ENCODE results near the gene MAP3K13. TPM values are rescaled to one million over a fixed set of nuclear protein-coding genes. Genes with fewer than 3 reads are reported as not detected.

The MAP3K13 gene
- total RNA-seq, 4 donors from 2014 or later = 12.8 to 44.9 (median 19.6) TPM

DNA sequence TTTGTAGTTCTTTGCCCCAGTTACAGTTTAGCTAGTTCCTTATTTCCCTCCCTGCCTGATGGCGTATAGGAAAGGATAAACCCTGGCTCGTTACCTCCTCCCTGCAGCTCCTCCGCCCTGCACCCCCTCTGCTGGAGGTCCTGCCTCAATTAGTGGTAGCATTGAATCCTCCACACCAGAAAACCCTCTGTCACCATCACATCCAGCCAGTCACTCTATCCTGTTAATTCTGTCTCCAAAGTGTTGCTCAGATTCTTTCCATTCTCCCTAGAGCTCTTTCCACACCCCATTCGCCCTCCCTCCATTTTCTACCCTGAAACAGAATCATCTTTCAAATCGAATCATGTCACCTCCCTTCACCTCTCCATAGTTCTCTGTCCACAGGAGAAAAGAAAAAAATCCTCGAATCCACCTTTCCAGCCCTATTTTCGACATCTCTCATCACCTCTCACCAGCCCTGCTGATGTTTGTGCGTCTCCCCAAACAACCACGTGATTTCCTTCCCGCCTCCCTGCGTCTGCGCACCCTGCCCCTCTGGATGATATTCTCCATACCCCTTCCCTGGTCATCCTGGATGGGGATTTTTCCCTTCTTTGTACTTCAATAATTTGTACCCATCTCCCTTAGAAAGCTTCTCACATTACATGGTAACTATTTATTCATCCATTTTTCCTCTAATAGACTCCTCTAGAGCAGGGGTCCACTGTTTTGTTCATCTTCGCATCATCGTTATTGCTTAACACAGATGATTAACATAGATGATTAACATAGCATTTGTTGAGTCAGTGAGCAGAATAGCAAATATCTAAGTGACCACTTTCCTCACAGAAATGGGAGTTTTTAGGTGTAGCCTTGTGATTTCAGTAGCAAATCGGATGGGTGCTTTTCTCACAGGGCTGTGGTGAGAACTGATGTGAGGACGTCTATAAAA, 37.1 kb downstream of the MAP3K13 start:
- intact Hi-C loops (cut with DNase I) = no loop called here
- H3K9me3 ChIP-seq = no peaks in the 10 kb centered on the region
- H3K4me3 ChIP-seq = no peak overlapping the region
- no peaks in the 10 kb centered on the region for H3K27me3 ChIP-seq
- H3K27ac ChIP-seq (replicated peaks in 1 of 4) = no peak overlapping the region
- 86% methylated on average over 16 of the region's 16 CpGs for WGBS
- TF ChIP-seq CTCF (IDR thresholded peaks at IDR 0.05) = no peak
- TF ChIP-seq EP300 (IDR thresholded peaks at IDR 0.05) = no peak
- no peak for TF ChIP-seq POLR2AphosphoS5 (IDR thresholded peaks at IDR 0.05)
- no peak for TF ChIP-seq POLR2A (IDR thresholded peaks at IDR 0.05; ENCODE audit: low read depth)
- H3K36me3 ChIP-seq = no peaks in the 10 kb centered on the region
- H3K4me1 ChIP-seq = peaks cover 0 to 22% (median 15%) of the 10 kb centered on the region in 4 donors
- DNase-seq (ENCODE audit: extremely low spot score) = peak; percentile 64

- H3K4me3 ChIP-seq = no peak overlapping the region
- 92% methylated on average over 1 of the region's 1 CpG for WGBS
- intact Hi-C loops (cut with DNase I) = no loop called here
- H3K9me3 ChIP-seq = no peaks in the 10 kb centered on the region
- peaks cover 0 to 22% (median 15%) of the 10 kb centered on the region in 4 donors for H3K4me1 ChIP-seq
- H3K27me3 ChIP-seq = no peaks in the 10 kb centered on the region
- no peak for TF ChIP-seq POLR2A (IDR thresholded peaks at IDR 0.05; ENCODE audit: low read depth)
- no peak for TF ChIP-seq POLR2AphosphoS5 (IDR thresholded peaks at IDR 0.05)
- no peak for TF ChIP-seq EP300 (IDR thresholded peaks at IDR 0.05)
- no peak for TF ChIP-seq CTCF (IDR thresholded peaks at IDR 0.05)
- no peak overlapping the region for H3K27ac ChIP-seq (replicated peaks in 1 of 4)
- H3K36me3 ChIP-seq = no peaks in the 10 kb centered on the region
- DNase-seq (ENCODE audit: extremely low spot score) = no peak
These were observed 37.9 kb downstream of the MAP3K13 start for GRCh38 chr3:185400866-185401265.

DNA sequence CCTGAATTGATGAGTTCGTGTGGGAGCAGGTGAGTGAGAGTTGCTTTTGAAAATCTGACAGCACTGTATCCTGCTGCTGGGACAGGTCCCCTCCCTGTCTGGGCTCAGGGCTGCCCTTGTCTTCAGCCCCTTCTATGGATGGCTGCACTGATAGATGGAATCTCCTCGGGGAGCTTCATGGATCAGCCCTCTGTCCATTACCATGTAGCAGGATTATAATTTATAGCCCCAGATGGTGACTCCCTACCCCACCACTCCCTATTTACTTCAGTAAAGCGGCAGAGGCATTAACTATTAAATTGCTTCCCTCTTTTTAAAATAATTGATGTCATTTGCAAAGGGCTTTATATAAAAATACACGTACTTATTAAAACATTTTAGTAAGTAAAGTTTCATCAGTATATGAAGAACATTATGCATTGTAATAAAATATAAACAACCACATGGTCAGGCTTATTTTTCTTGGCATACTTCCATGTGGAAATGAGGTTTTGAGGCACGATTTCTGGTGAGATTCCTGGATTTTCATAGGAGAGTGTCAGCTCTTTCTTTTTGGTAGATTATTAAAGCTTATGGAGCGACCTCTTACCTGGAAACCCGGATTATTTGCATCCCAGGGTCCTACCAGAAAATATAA, 38.5 kb downstream of the MAP3K13 start:
- 48% methylated on average over 7 of the region's 7 CpGs for WGBS
- no peak overlapping the region for H3K27ac ChIP-seq (replicated peaks in 1 of 4)
- intact Hi-C loops (cut with DNase I) = no loop called here
- DNase-seq (ENCODE audit: extremely low spot score) = peak; percentile 50
- H3K4me3 ChIP-seq = no peak overlapping the region
- TF ChIP-seq POLR2AphosphoS5 (IDR thresholded peaks at IDR 0.05) (no peak), EP300 (IDR thresholded peaks at IDR 0.05) (no peak), CTCF (IDR thresholded peaks at IDR 0.05) (no peak), POLR2A (IDR thresholded peaks at IDR 0.05; ENCODE audit: low read depth) (no peak)
- no peaks in the 10 kb centered on the region for H3K9me3 ChIP-seq
- no peaks in the 10 kb centered on the region for H3K27me3 ChIP-seq
- H3K36me3 ChIP-seq = no peaks in the 10 kb centered on the region
- peaks cover 0 to 22% (median 15%) of the 10 kb centered on the region in 4 donors for H3K4me1 ChIP-seq

- 44% methylated on average over 5 of the region's 5 CpGs for WGBS
- Histone ChIP-seq H3K9me3 (no peaks in the 10 kb centered on the region), H3K27ac (replicated peaks in 1 of 4) (no peak overlapping the region), H3K4me3 (no peak overlapping the region), H3K36me3 (no peaks in the 10 kb centered on the region), H3K27me3 (no peaks in the 10 kb centered on the region), H3K4me1 (peaks cover 0 to 22% (median 13%) of the 10 kb centered on the region in 4 donors)
- TF ChIP-seq CTCF (IDR thresholded peaks at IDR 0.05) (no peak), EP300 (IDR thresholded peaks at IDR 0.05) (no peak), POLR2A (IDR thresholded peaks at IDR 0.05; ENCODE audit: low read depth) (no peak), POLR2AphosphoS5 (IDR thresholded peaks at IDR 0.05) (no peak)
- peak; percentile 12 for DNase-seq (ENCODE audit: extremely low spot score)
- intact Hi-C loops (cut with DNase I) = no loop called here
These were observed 39.6 kb downstream of the MAP3K13 start for GRCh38 chr3:185402561-185402960.

Measured in esophagus muscularis mucosa (tissue), 4 donors.